Breast epithelium (tissue), 4 donors: ENCODE data around the gene COL4A5. TPM values are rescaled to one million over a fixed set of nuclear protein-coding genes. Genes with fewer than 3 reads are reported as not detected.
A peak's percentile ranks its signal among the peaks of the same experiment; 100 is the strongest.

Experiments used
- DNase-seq, 2 donors: peaks; one replicate each; pipeline ENCODE4 v3.0.0-alpha.2; 2019; ENCODE audit warnings: low spot score in 2 of 2
- H3K27ac ChIP-seq, 2 donors: fragments of 200-600 bp; sonication (generic) in 1 of 2; one replicate each; pipeline ENCODE4 v1.5.1; 2016 to 2019; ENCODE audit warnings: mild to moderate bottlenecking in 1 of 2
- H3K27me3 ChIP-seq, 2 donors: fragments of 200-600 bp; sonication (generic) in 1 of 2; one replicate each; pipeline versions ENCODE4 v1.5.1 to v1.6.0; 2017 to 2019; ENCODE audit warnings: control low read depth in 1 of 2, mild to moderate bottlenecking in 1 of 2
- H3K36me3 ChIP-seq: fragments of 200-600 bp; one replicate; pipeline ENCODE4 v1.5.1; 2019
- H3K4me1 ChIP-seq, 2 donors: fragments of 200-600 bp; sonication (generic); one replicate each; pipeline ENCODE4 v1.5.1; 2016 to 2019; ENCODE audit warnings: control low read depth in 1 of 2
- H3K4me3 ChIP-seq, 3 donors: fragments of 200-600 bp; sonication (generic); 1 replicate in 2 of 3; 2 replicates in 1 of 3; pipeline ENCODE4 v1.5.1; 2016 to 2019; ENCODE audit warnings: mild to moderate bottlenecking in 3 of 3, moderate library complexity in 2 of 3
- H3K9me3 ChIP-seq, 2 donors: fragments of 200-600 bp; sonication (generic) in 1 of 2; one replicate each; pipeline ENCODE4 v1.5.1; 2016 to 2019; ENCODE audit warnings: control low read depth in 1 of 2
- CTCF ChIP-seq, 3 donors: fragments of 450-650 bp; IDR thresholded peaks; one replicate each; pipeline ENCODE4 v1.5.1; 2016 to 2017; ENCODE audit warnings: antibody characterized with exemption in 3 of 3, mild to moderate bottlenecking in 3 of 3, moderate library complexity in 3 of 3
- POLR2A ChIP-seq: fragments of 450-650 bp; IDR thresholded peaks from one replicate; pipeline ENCODE4 v1.6.1; 2016; ENCODE audit warnings: antibody characterized with exemption, mild to moderate bottlenecking, moderate library complexity
- POLR2AphosphoS5 ChIP-seq, 3 donors: sonication (generic); formaldehyde crosslinking; IDR thresholded peaks; one replicate each; pipeline ENCODE4 v1.6.1; 2017; ENCODE audit warnings: antibody characterized with exemption in 3 of 3
- intact Hi-C: fragments of 100-400 bp; cut with DNase I; formaldehyde crosslinking; loops from one replicate; pipeline ENCODE4 v1.15.1; 2023; ENCODE audit warnings: low total_unique reads
- total RNA-seq, 3 donors: library from RNA; depleted of rRNA; stranded (reverse); fragments of >200 nt; gene quantifications; one replicate each; pipeline ENCODE4 v1.1.0, GENCODE V29; 2016

The COL4A5 gene
- total RNA-seq, 3 donors from 2014 or later: 13.6 to 88.1 (median 75.1) TPM

GRCh38 chrX:108399418-108400165 lies 40.0 kb upstream of the COL4A5 start:
- intact Hi-C loops: no loop called here
- Histone ChIP-seq H3K4me3 (no peak overlapping the region), H3K27ac (peak overlapping the region in 1 of 2 donors; percentile 48), H3K9me3 (no peaks in the 10 kb centered on the region), H3K27me3 (peaks cover 0 to 34% of the 10 kb centered on the region in 2 donors), H3K4me1 (no peaks in the 10 kb centered on the region), H3K36me3 (no peaks in the 10 kb centered on the region)
- TF ChIP-seq POLR2A (no peak), CTCF (IDR thresholded peaks at IDR 0.05) (no peak), POLR2AphosphoS5 (IDR thresholded peaks at IDR 0.05) (no peak)
- DNase-seq: no peak

GRCh38 chrX:108412783-108413182 lies 26.9 kb upstream of the COL4A5 start:
- Histone ChIP-seq H3K4me3 (no peak overlapping the region), H3K27me3 (peaks cover 0 to 34% of the 10 kb centered on the region in 2 donors), H3K4me1 (no peaks in the 10 kb centered on the region), H3K9me3 (no peaks in the 10 kb centered on the region), H3K36me3 (no peaks in the 10 kb centered on the region), H3K27ac (no peak overlapping the region)
- intact Hi-C loops: no loop called here
- TF ChIP-seq POLR2AphosphoS5 (IDR thresholded peaks at IDR 0.05): no peak
- no peak for TF ChIP-seq CTCF (IDR thresholded peaks at IDR 0.05)
- TF ChIP-seq POLR2A: no peak
- no peak for DNase-seq

- no peak for DNase-seq
- H3K9me3 ChIP-seq: no peaks in the 10 kb centered on the region
- H3K27me3 ChIP-seq: peaks cover 0 to 41% of the 10 kb centered on the region in 2 donors
- H3K4me3 ChIP-seq: no peak overlapping the region
- H3K36me3 ChIP-seq: no peaks in the 10 kb centered on the region
- no peaks in the 10 kb centered on the region for H3K4me1 ChIP-seq
- intact Hi-C loops: no loop called here
- TF ChIP-seq POLR2A: no peak
- no peak for TF ChIP-seq POLR2AphosphoS5 (IDR thresholded peaks at IDR 0.05)
- TF ChIP-seq CTCF (IDR thresholded peaks at IDR 0.05): no peak
- H3K27ac ChIP-seq: no peak overlapping the region
Observed at GRCh38 chrX:108415146-108415545, 24.5 kb upstream of the COL4A5 start.

GRCh38 chrX:108415891-108416290 lies 23.7 kb upstream of the COL4A5 start:
- intact Hi-C loops: no loop called here
- peaks cover 0 to 48% of the 10 kb centered on the region in 2 donors for H3K27me3 ChIP-seq
- no peak for TF ChIP-seq POLR2A
- no peak for TF ChIP-seq POLR2AphosphoS5 (IDR thresholded peaks at IDR 0.05)
- TF ChIP-seq CTCF (IDR thresholded peaks at IDR 0.05): no peak
- H3K27ac ChIP-seq: no peak overlapping the region
- DNase-seq: no peak
- no peak overlapping the region for H3K4me3 ChIP-seq
- no peaks in the 10 kb centered on the region for H3K36me3 ChIP-seq
- H3K9me3 ChIP-seq: no peaks in the 10 kb centered on the region
- no peaks in the 10 kb centered on the region for H3K4me1 ChIP-seq

GRCh38 chrX:108417257-108417656 lies 22.4 kb upstream of the COL4A5 start:
- H3K27ac ChIP-seq: no peak overlapping the region
- DNase-seq: no peak
- no peak overlapping the region for H3K4me3 ChIP-seq
- no peaks in the 10 kb centered on the region for H3K9me3 ChIP-seq
- H3K36me3 ChIP-seq: no peaks in the 10 kb centered on the region
- no peak for TF ChIP-seq CTCF (IDR thresholded peaks at IDR 0.05)
- TF ChIP-seq POLR2A: no peak
- no peak for TF ChIP-seq POLR2AphosphoS5 (IDR thresholded peaks at IDR 0.05)
- H3K27me3 ChIP-seq: peaks cover 0 to 57% of the 10 kb centered on the region in 2 donors
- intact Hi-C loops: no loop called here
- no peaks in the 10 kb centered on the region for H3K4me1 ChIP-seq
